Bronchial epithelial cell (primary cell): ENCODE measurements around the gene CNTNAP2. TPM values are rescaled to one million over a fixed set of nuclear protein-coding genes. Genes with fewer than 3 reads are reported as not detected.

ENCODE experiments used
- DNase-seq: peaks from one replicate; pipeline ENCODE4 v3.0.0-alpha.2; 2010; ENCODE audit warnings: low read depth
- FAIRE-seq: peaks from 2 replicates; lab custom pipeline; 2011; peaks lifted over from hg19 to GRCh38; lab: Jason Lieb, UNC
- H3K27me3 ChIP-seq: 2 replicates; pipeline ENCODE4 v1.5.1; 2011; ENCODE audit warnings: low read length; ENCODE audit not compliant: control insufficient read depth, insufficient read depth
- H3K36me3 ChIP-seq: 2 replicates; pipeline ENCODE4 v1.5.1; 2011; ENCODE audit warnings: low read length; ENCODE audit not compliant: control insufficient read depth, insufficient read depth
- H3K4me3 ChIP-seq: 2 replicates; pipeline ENCODE4 v1.5.1; 2011; ENCODE audit warnings: mild to moderate bottlenecking, low read depth, low read length, control low read depth
- total RNA-seq: library from RNA; depleted of rRNA; stranded (reverse); fragments of >200 nt; gene quantifications from 2 replicates; pipeline ENCODE4 v1.2.1, GENCODE V29; 2014
- TF ChIP-seq, protein P1 (sequence below): IDR thresholded peaks from 2 replicates; pipeline ENCODE4 v1.5.1; 2011; ENCODE audit warnings: mild to moderate bottlenecking, moderate library complexity, low read length, control low read depth, inconsistent platforms; ENCODE audit not compliant: insufficient read depth, severe bottlenecking

The CNTNAP2 gene
- total RNA-seq, 1 donor from 2014 or later, result 0.26 TPM

- FAIRE-seq, result no peak
- DNase-seq, result no peak
- Histone ChIP-seq H3K4me3 (no peak overlapping the region), H3K36me3 (no peaks in the 10 kb centered on the region), H3K27me3 (no peaks in the 10 kb centered on the region)
- TF ChIP-seq, protein P1, sequence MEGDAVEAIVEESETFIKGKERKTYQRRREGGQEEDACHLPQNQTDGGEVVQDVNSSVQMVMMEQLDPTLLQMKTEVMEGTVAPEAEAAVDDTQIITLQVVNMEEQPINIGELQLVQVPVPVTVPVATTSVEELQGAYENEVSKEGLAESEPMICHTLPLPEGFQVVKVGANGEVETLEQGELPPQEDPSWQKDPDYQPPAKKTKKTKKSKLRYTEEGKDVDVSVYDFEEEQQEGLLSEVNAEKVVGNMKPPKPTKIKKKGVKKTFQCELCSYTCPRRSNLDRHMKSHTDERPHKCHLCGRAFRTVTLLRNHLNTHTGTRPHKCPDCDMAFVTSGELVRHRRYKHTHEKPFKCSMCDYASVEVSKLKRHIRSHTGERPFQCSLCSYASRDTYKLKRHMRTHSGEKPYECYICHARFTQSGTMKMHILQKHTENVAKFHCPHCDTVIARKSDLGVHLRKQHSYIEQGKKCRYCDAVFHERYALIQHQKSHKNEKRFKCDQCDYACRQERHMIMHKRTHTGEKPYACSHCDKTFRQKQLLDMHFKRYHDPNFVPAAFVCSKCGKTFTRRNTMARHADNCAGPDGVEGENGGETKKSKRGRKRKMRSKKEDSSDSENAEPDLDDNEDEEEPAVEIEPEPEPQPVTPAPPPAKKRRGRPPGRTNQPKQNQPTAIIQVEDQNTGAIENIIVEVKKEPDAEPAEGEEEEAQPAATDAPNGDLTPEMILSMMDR, result no peak
Measured at GRCh38 chr7:146548816-146549215, 432.2 kb downstream of the CNTNAP2 start.

GRCh38 chr7:146554556-146554955 is 438.0 kb downstream of the CNTNAP2 start:
- TF ChIP-seq, protein P1, result no peak
- Histone ChIP-seq H3K27me3 (no peaks in the 10 kb centered on the region), H3K36me3 (no peaks in the 10 kb centered on the region), H3K4me3 (no peak overlapping the region)
- no peak for FAIRE-seq
- DNase-seq, result no peak

GRCh38 chr7:146557971-146558469 is 441.4 kb downstream of the CNTNAP2 start:
- H3K4me3 ChIP-seq, result no peak overlapping the region
- no peaks in the 10 kb centered on the region for H3K36me3 ChIP-seq
- no peaks in the 10 kb centered on the region for H3K27me3 ChIP-seq
- no peak for FAIRE-seq
- TF ChIP-seq, protein P1, result no peak
- no peak for DNase-seq

DNA sequence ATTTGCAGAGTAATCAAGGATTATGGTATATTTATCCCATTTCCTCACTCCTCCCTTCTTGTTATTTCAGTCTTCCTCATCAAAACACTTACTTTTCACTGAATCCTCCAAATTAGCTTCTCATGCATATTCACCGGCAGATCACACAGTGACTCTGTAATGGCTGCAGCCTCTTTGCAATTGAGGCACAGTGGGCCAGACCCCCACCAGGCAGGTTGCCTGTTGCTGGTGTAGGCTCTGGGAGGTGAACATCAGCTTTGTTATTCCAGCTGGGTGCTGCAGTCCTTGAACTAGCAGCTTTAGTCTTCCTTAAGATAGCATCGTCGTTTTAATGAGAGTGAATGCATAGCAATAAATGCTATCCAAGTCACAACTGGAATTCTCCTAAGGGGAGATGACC is 449.3 kb downstream of the CNTNAP2 start:
- FAIRE-seq, result no peak
- H3K36me3 ChIP-seq, result no peaks in the 10 kb centered on the region
- no peaks in the 10 kb centered on the region for H3K27me3 ChIP-seq
- no peak for DNase-seq
- TF ChIP-seq, protein P1, result no peak
- no peak overlapping the region for H3K4me3 ChIP-seq

GRCh38 chr7:146575903-146576302 is 459.3 kb downstream of the CNTNAP2 start:
- H3K36me3 ChIP-seq, result no peaks in the 10 kb centered on the region
- TF ChIP-seq, protein P1, result no peak
- H3K27me3 ChIP-seq, result no peaks in the 10 kb centered on the region
- no peak overlapping the region for H3K4me3 ChIP-seq
- DNase-seq (no peak), FAIRE-seq (no peak)

- no peak overlapping the region for H3K4me3 ChIP-seq
- H3K27me3 ChIP-seq, result no peaks in the 10 kb centered on the region
- DNase-seq, result no peak
- no peak for FAIRE-seq
- no peaks in the 10 kb centered on the region for H3K36me3 ChIP-seq
- TF ChIP-seq, protein P1, result no peak
Measured at GRCh38 chr7:146591976-146592375, 475.4 kb downstream of the CNTNAP2 start.
